ENCODE data around the gene FKBP1A.
A peak's percentile ranks its signal among the peaks of the same experiment; 100 is the strongest.

The FKBP1A gene

GRCh38 chr20:1391640-1392442 lies 1.0 kb downstream of the FKBP1A start:
- peak overlapping the region; percentile 50 for H2BK5ac ChIP-seq (ENCODE audit: low read depth, low read length, poor library complexity)
- H2BK12ac ChIP-seq (ENCODE audit: low read length): no peak overlapping the region
- peak overlapping the region; percentile 7 for H3K27ac ChIP-seq (ENCODE audit: low read depth, low read length)
- H4K8ac ChIP-seq (ENCODE audit: low read depth, low read length): peak overlapping the region; percentile 74
- H3K79me2 ChIP-seq (ENCODE audit: control insufficient read depth, insufficient read depth, low read length, poor library complexity): peaks cover 17% of the 10 kb centered on the region
- H3K9ac ChIP-seq (ENCODE audit: low read length): peak overlapping the region; percentile 78
- peaks cover 2% of the 10 kb centered on the region in 2 experiments for H3K36me3 ChIP-seq (ENCODE audit: control insufficient read depth in 1 of 2, insufficient read depth in 2 of 2, low read length in 2 of 2)
- peak overlapping the region; percentile 95 for H3K4ac ChIP-seq (ENCODE audit: low read depth, low read length)
- WGBS (ENCODE audit: extremely low coverage, insufficient coverage, insufficient read length): no CpG with 5 or more reads among the region's 16 CpGs
- H2AFZ ChIP-seq (ENCODE audit: insufficient read depth, low read length, poor library complexity): no peak overlapping the region
- peaks cover 18 to 34% of the 10 kb centered on the region in 2 experiments for H3K4me1 ChIP-seq (ENCODE audit: control insufficient read depth in 1 of 2, insufficient read depth in 2 of 2, low read length in 2 of 2)
- no peak overlapping the region for H3K18ac ChIP-seq (ENCODE audit: low read length)
- no peaks in the 10 kb centered on the region for H3K9me3 ChIP-seq (ENCODE audit: insufficient read depth, low read depth, low read length)
- H3K79me1 ChIP-seq (ENCODE audit: low read length): peaks cover 10% of the 10 kb centered on the region
- no peak overlapping the region for H3K23ac ChIP-seq (ENCODE audit: low read length)
- peak overlapping the region; percentile 10 for H2AK5ac ChIP-seq (ENCODE audit: low read length)
- H3K4me3 ChIP-seq (ENCODE audit: low read depth, low read length): peak overlapping the region; percentile 89
- H3K27me3 ChIP-seq (ENCODE audit: insufficient read depth, low read length): no peaks in the 10 kb centered on the region
- peak overlapping the region; percentile 52 for H4K91ac ChIP-seq (ENCODE audit: low read depth, low read length)
- H2BK120ac ChIP-seq (ENCODE audit: insufficient read depth, low read length, poor library complexity): no peak overlapping the region
- DNase-seq: peak in 1 of 2 donors; percentile 11
- H3K14ac ChIP-seq (ENCODE audit: low read length): peak overlapping the region; percentile 69
- H4K12ac ChIP-seq (ENCODE audit: low read depth, low read length): no peak overlapping the region
- H3K4me2 ChIP-seq (ENCODE audit: low read length): peak overlapping the region; percentile 98

- H2AK5ac ChIP-seq (ENCODE audit: low read length): no peak overlapping the region
- H2BK120ac ChIP-seq (ENCODE audit: insufficient read depth, low read length, poor library complexity): no peak overlapping the region
- H3K4me3 ChIP-seq (ENCODE audit: low read depth, low read length): no peak overlapping the region
Measured at GRCh38 chr20:1390581-1391403, 2.1 kb downstream of the FKBP1A start.

GRCh38 chr20:1389703-1390580 lies 2.9 kb downstream of the FKBP1A start:
- Histone ChIP-seq H2BK5ac (ENCODE audit: low read depth, low read length, poor library complexity) (no peak overlapping the region), H4K91ac (ENCODE audit: low read depth, low read length) (no peak overlapping the region), H3K27me3 (ENCODE audit: insufficient read depth, low read length) (no peaks in the 10 kb centered on the region), H3K9me3 (ENCODE audit: insufficient read depth, low read depth, low read length) (no peaks in the 10 kb centered on the region), H3K18ac (ENCODE audit: low read length) (peak overlapping the region; percentile 14), H3K4ac (ENCODE audit: low read depth, low read length) (peak overlapping the region; percentile 75), H2BK120ac (ENCODE audit: insufficient read depth, low read length, poor library complexity) (no peak overlapping the region), H4K8ac (ENCODE audit: low read depth, low read length) (no peak overlapping the region), H3K4me2 (ENCODE audit: low read length) (no peak overlapping the region), H3K36me3 (ENCODE audit: control insufficient read depth in 1 of 2, insufficient read depth in 2 of 2, low read length in 2 of 2) (peaks cover 2 to 7% of the 10 kb centered on the region in 2 experiments), H3K4me3 (ENCODE audit: low read depth, low read length) (no peak overlapping the region), H2BK12ac (ENCODE audit: low read length) (no peak overlapping the region), H4K12ac (ENCODE audit: low read depth, low read length) (no peak overlapping the region), H2AK5ac (ENCODE audit: low read length) (no peak overlapping the region), H3K79me1 (ENCODE audit: low read length) (peaks cover 10% of the 10 kb centered on the region), H2AFZ (ENCODE audit: insufficient read depth, low read length, poor library complexity) (no peak overlapping the region), H3K79me2 (ENCODE audit: control insufficient read depth, insufficient read depth, low read length, poor library complexity) (peaks cover 23% of the 10 kb centered on the region), H3K27ac (ENCODE audit: low read depth, low read length) (no peak overlapping the region), H3K23ac (ENCODE audit: low read length) (no peak overlapping the region), H3K4me1 (ENCODE audit: control insufficient read depth in 1 of 2, insufficient read depth in 2 of 2, low read length in 2 of 2) (peaks cover 18 to 34% of the 10 kb centered on the region in 2 experiments), H3K14ac (ENCODE audit: low read length) (no peak overlapping the region), H3K9ac (ENCODE audit: low read length) (no peak overlapping the region)
- no CpG with 5 or more reads among the region's 6 CpGs for WGBS (ENCODE audit: extremely low coverage, insufficient coverage, insufficient read length)
- peak; percentile 59 to 68 for DNase-seq

More at GRCh38 chr20:1390581-1391403, 2.1 kb downstream of the FKBP1A start:
- no peak overlapping the region for H4K12ac ChIP-seq (ENCODE audit: low read depth, low read length)
- no peaks in the 10 kb centered on the region for H3K27me3 ChIP-seq (ENCODE audit: insufficient read depth, low read length)
- no peak for DNase-seq
- no peaks in the 10 kb centered on the region for H3K9me3 ChIP-seq (ENCODE audit: insufficient read depth, low read depth, low read length)
- no peak overlapping the region for H3K9ac ChIP-seq (ENCODE audit: low read length)
- no peak overlapping the region for H4K8ac ChIP-seq (ENCODE audit: low read depth, low read length)
- peak overlapping the region; percentile 15 for H3K23ac ChIP-seq (ENCODE audit: low read length)
- H3K27ac ChIP-seq (ENCODE audit: low read depth, low read length): no peak overlapping the region
- no peak overlapping the region for H3K18ac ChIP-seq (ENCODE audit: low read length)
- H2AFZ ChIP-seq (ENCODE audit: insufficient read depth, low read length, poor library complexity): no peak overlapping the region
- peak overlapping the region; percentile 98 for H3K4me2 ChIP-seq (ENCODE audit: low read length)
- WGBS (ENCODE audit: extremely low coverage, insufficient coverage, insufficient read length): no CpG with 5 or more reads among the region's 16 CpGs
- H3K4me1 ChIP-seq (ENCODE audit: control insufficient read depth in 1 of 2, insufficient read depth in 2 of 2, low read length in 2 of 2): peaks cover 18 to 34% of the 10 kb centered on the region in 2 experiments
- no peak overlapping the region for H2BK5ac ChIP-seq (ENCODE audit: low read depth, low read length, poor library complexity)
- peak overlapping the region; percentile 3 for H3K4ac ChIP-seq (ENCODE audit: low read depth, low read length)
- peak overlapping the region; percentile 0 for H4K91ac ChIP-seq (ENCODE audit: low read depth, low read length)
- peaks cover 23% of the 10 kb centered on the region for H3K79me2 ChIP-seq (ENCODE audit: control insufficient read depth, insufficient read depth, low read length, poor library complexity)
- no peak overlapping the region for H3K14ac ChIP-seq (ENCODE audit: low read length)
- H2BK12ac ChIP-seq (ENCODE audit: low read length): no peak overlapping the region
- peaks cover 2 to 7% of the 10 kb centered on the region in 2 experiments for H3K36me3 ChIP-seq (ENCODE audit: control insufficient read depth in 1 of 2, insufficient read depth in 2 of 2, low read length in 2 of 2)
- H3K79me1 ChIP-seq (ENCODE audit: low read length): peaks cover 10% of the 10 kb centered on the region
